Stomach smooth muscle (tissue), 2 donors: ENCODE measurements around the gene GRID2.
"Not testable (repeated sequence)": the region's sequence is repeated elsewhere in the genome, so short reads cannot be mapped to it uniquely, and the experiment has no call there.

Source experiments
- H3K27ac ChIP-seq: one replicate; pipeline ENCODE4 v1.7.0; 2013; ENCODE audit warnings: mild to moderate bottlenecking, low read length, inconsistent platforms
- H3K27me3 ChIP-seq, 2 donors: one replicate each; pipeline ENCODE4 v1.7.0; 2013; ENCODE audit warnings: low read length in 2 of 2; ENCODE audit not compliant: insufficient read depth in 2 of 2, control insufficient read depth in 1 of 2
- H3K36me3 ChIP-seq, 2 donors: one replicate each; pipeline ENCODE4 v1.7.0; 2013; ENCODE audit warnings: low read length in 2 of 2; ENCODE audit not compliant: control insufficient read depth in 2 of 2, insufficient read depth in 2 of 2
- H3K4me1 ChIP-seq: one replicate; pipeline ENCODE4 v1.7.0; 2013; ENCODE audit warnings: low read length; ENCODE audit not compliant: control insufficient read depth, insufficient read depth
- H3K4me3 ChIP-seq, 2 donors: one replicate each; pipeline ENCODE4 v1.7.0; 2013; ENCODE audit warnings: low read length in 2 of 2
- H3K9ac ChIP-seq, 2 donors: one replicate each; pipeline ENCODE4 v1.7.0; 2013; ENCODE audit warnings: low read length in 2 of 2, mild to moderate bottlenecking in 1 of 2
- H3K9me3 ChIP-seq, 2 donors: one replicate each; pipeline ENCODE4 v1.7.0; 2013; ENCODE audit warnings: low read length in 2 of 2; ENCODE audit not compliant: control insufficient read depth in 2 of 2
- donor health status: healthy.
- donor health status: Pancreatic carcinoma.

The GRID2 gene

GRCh38 chr4:92433272-92433758, 129.5 kb downstream of the GRID2 start:
- no peaks in the 10 kb centered on the region for H3K4me1 ChIP-seq
- no peak overlapping the region for H3K9ac ChIP-seq
- H3K27ac ChIP-seq = no peak overlapping the region
- H3K36me3 ChIP-seq = no peaks in the 10 kb centered on the region
- H3K9me3 ChIP-seq = peaks cover 0 to 3% of the 10 kb centered on the region in 2 donors
- H3K27me3 ChIP-seq = no peaks in the 10 kb centered on the region
- no peak overlapping the region for H3K4me3 ChIP-seq

GRCh38 chr4:92438722-92439121, 135.0 kb downstream of the GRID2 start:
- not testable (repeated sequence) for H3K27me3 ChIP-seq, H3K36me3 ChIP-seq, H3K4me1 ChIP-seq, H3K4me3 ChIP-seq, H3K9me3 ChIP-seq, H3K27ac ChIP-seq, H3K9ac ChIP-seq

GRCh38 chr4:92442131-92442530, 138.4 kb downstream of the GRID2 start:
- H3K9ac ChIP-seq, H3K4me1 ChIP-seq: not testable (repeated sequence)

GRCh38 chr4:92444143-92444843, 140.5 kb downstream of the GRID2 start:
- not testable (repeated sequence) for H3K9ac ChIP-seq, H3K27me3 ChIP-seq, H3K27ac ChIP-seq, H3K4me3 ChIP-seq, H3K36me3 ChIP-seq, H3K9me3 ChIP-seq, H3K4me1 ChIP-seq

More at GRCh38 chr4:92442131-92442530, 138.4 kb downstream of the GRID2 start:
- H3K4me3 ChIP-seq, H3K36me3 ChIP-seq, H3K27ac ChIP-seq, H3K9me3 ChIP-seq, H3K27me3 ChIP-seq: not testable (repeated sequence)

- Histone ChIP-seq H3K36me3 (no peaks in the 10 kb centered on the region), H3K4me1 (no peaks in the 10 kb centered on the region), H3K27ac (no peak overlapping the region), H3K9me3 (no peaks in the 10 kb centered on the region), H3K4me3 (no peak overlapping the region), H3K27me3 (no peaks in the 10 kb centered on the region), H3K9ac (no peak overlapping the region)
Measured at GRCh38 chr4:92445127-92445526, 141.4 kb downstream of the GRID2 start.

GRCh38 chr4:92447255-92447905, 143.6 kb downstream of the GRID2 start:
- Histone ChIP-seq H3K9me3 (no peaks in the 10 kb centered on the region), H3K27me3 (no peaks in the 10 kb centered on the region), H3K27ac (no peak overlapping the region), H3K9ac (no peak overlapping the region), H3K4me1 (no peaks in the 10 kb centered on the region), H3K36me3 (no peaks in the 10 kb centered on the region), H3K4me3 (no peak overlapping the region)

GRCh38 chr4:92448176-92448575, 144.4 kb downstream of the GRID2 start:
- not testable (repeated sequence) for H3K27me3 ChIP-seq, H3K27ac ChIP-seq, H3K36me3 ChIP-seq, H3K4me3 ChIP-seq, H3K9ac ChIP-seq, H3K4me1 ChIP-seq, H3K9me3 ChIP-seq

- Histone ChIP-seq H3K4me3 (no peak overlapping the region), H3K4me1 (no peaks in the 10 kb centered on the region), H3K36me3 (no peaks in the 10 kb centered on the region), H3K9ac (no peak overlapping the region), H3K27ac (no peak overlapping the region), H3K9me3 (no peaks in the 10 kb centered on the region), H3K27me3 (no peaks in the 10 kb centered on the region)
Measured at GRCh38 chr4:92450694-92451093, 146.9 kb downstream of the GRID2 start.

- Histone ChIP-seq H3K4me1 (no peaks in the 10 kb centered on the region), H3K9me3 (no peaks in the 10 kb centered on the region), H3K27me3 (no peaks in the 10 kb centered on the region), H3K36me3 (no peaks in the 10 kb centered on the region), H3K9ac (no peak overlapping the region), H3K4me3 (no peak overlapping the region), H3K27ac (no peak overlapping the region)
Measured at GRCh38 chr4:92451782-92452181, 148.0 kb downstream of the GRID2 start.

- not testable (repeated sequence) for H3K36me3 ChIP-seq, H3K4me3 ChIP-seq, H3K9me3 ChIP-seq, H3K4me1 ChIP-seq, H3K9ac ChIP-seq, H3K27ac ChIP-seq, H3K27me3 ChIP-seq
Measured at GRCh38 chr4:92452383-92452782, 148.6 kb downstream of the GRID2 start.

- Histone ChIP-seq H3K27ac (no peak overlapping the region), H3K27me3 (no peaks in the 10 kb centered on the region), H3K9me3 (no peaks in the 10 kb centered on the region), H3K4me3 (no peak overlapping the region), H3K36me3 (no peaks in the 10 kb centered on the region), H3K4me1 (no peaks in the 10 kb centered on the region), H3K9ac (no peak overlapping the region)
Measured at GRCh38 chr4:92455329-92455839, 151.6 kb downstream of the GRID2 start.
